ENCODE measurements around the gene TYROBP.

Gene TYROBP

DNA sequence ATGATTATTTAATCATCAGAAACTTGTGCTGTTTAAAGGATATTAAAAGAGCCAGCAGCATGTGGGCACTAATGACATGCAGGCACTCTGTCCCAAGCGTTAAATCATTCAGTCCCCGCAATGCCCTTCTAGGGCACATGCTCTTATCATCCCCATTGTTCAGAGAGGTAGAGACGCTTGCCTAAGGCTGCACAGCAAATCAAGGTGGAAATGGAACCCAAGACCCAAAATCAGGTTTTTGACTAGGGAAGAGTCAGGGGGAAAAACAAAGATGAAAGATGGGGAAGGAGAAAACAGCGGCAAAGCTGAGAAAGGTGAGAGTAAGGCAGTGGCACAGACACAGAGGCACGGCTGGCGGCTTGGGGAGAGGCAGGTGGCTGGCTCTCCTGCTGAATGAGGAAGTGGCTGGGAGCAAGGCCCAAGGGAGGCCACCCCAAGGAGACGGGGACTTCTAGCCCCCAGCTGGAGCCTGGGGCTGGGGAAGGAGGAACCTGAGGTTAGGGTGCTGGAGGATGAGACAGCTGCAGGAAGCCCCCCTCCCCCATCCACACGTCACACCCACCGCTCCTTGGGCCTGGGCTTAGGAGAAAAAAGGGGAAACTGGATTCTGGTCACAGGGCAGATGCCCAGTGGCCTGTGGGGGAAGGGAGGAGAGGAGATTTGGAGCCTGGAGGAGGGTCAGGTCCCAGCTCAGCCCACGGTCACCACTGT lies 1.0 kb upstream of the TYROBP start:
- no peak overlapping the region for H2BK12ac ChIP-seq (ENCODE audit: low read length)
- peak overlapping the region; percentile 77 for H2BK15ac ChIP-seq (ENCODE audit: low read length)
- H3K27ac ChIP-seq (replicated peaks; ENCODE audit: low read length): no peak overlapping the region
- peaks cover 5 to 12% of the 10 kb centered on the region in 2 donors for H3K4me1 ChIP-seq (ENCODE audit: control insufficient read depth in 2 of 2, insufficient read depth in 1 of 2, low read depth in 1 of 2, low read length in 2 of 2)
- peak overlapping the region; percentile 77 for H3K18ac ChIP-seq (ENCODE audit: low read length)
- no peak overlapping the region for H2AK5ac ChIP-seq (ENCODE audit: low read depth, low read length)
- H3K14ac ChIP-seq (ENCODE audit: low read length): no peak overlapping the region
- no peaks in the 10 kb centered on the region for H3K36me3 ChIP-seq (replicated peaks in 1 of 2; ENCODE audit: control insufficient read depth in 2 of 2, insufficient read depth in 2 of 2, low read length in 2 of 2)
- no peaks in the 10 kb centered on the region for H3K9me3 ChIP-seq (replicated peaks in 1 of 2; ENCODE audit: control insufficient read depth in 2 of 2, insufficient read depth in 1 of 2, low read depth in 1 of 2, low read length in 2 of 2)
- no peak for DNase-seq (ENCODE audit: low spot score)
- peak overlapping the region; percentile 56 for H2AFZ ChIP-seq (ENCODE audit: low read length)
- H2BK5ac ChIP-seq (ENCODE audit: low read length): no peak overlapping the region
- no peak overlapping the region for H3K23ac ChIP-seq (ENCODE audit: low read depth, low read length, poor library complexity)
- no peak overlapping the region for H3K9ac ChIP-seq (ENCODE audit: low read depth, low read length, poor library complexity)
- H3K4ac ChIP-seq (ENCODE audit: low read length): no peak overlapping the region
- no peak overlapping the region for H4K91ac ChIP-seq (ENCODE audit: low read depth, low read length, poor library complexity)
- no peaks in the 10 kb centered on the region for H3K79me1 ChIP-seq (ENCODE audit: low read depth, low read length)
- no peak overlapping the region for H2BK120ac ChIP-seq (ENCODE audit: low read depth, low read length)
- H3K27me3 ChIP-seq (ENCODE audit: control insufficient read depth in 3 of 3, insufficient read depth in 3 of 3, low read depth in 1 of 3, low read length in 3 of 3): peaks cover 0 to 10% (median 0%) of the 10 kb centered on the region in 3 experiments
- no peak overlapping the region for H3K4me3 ChIP-seq (ENCODE audit: low read length in 2 of 2)
- H3K4me2 ChIP-seq (ENCODE audit: insufficient read depth, low read length, poor library complexity, severe bottlenecking): no peak overlapping the region
- WGBS, 2 donors (ENCODE audit: extremely low coverage in 2 of 2, insufficient read length in 2 of 2, insufficient replicate concordance in 1 of 2): no CpG with 5 or more reads among the region's 10 CpGs
- no peak overlapping the region for H4K8ac ChIP-seq (ENCODE audit: low read depth, low read length)

DNA sequence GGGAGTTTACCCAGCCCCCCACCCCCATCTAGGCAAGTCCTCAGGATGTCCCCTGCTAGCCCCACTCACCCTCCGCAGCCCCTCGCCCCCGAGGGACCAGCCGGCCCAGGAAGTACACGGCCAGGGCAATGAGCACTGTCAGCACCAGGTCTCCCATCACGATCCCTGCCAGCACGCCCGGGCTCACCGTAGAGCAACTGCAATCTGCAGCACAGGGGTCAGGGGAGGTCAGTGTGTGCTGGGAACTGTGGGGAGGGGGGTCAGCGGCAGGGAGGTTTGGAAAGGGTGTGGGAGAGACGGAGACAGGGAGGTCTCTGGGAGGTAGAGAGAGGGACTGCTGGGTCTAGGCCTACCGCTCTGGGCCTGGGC lies 734 bp downstream of the TYROBP start:
- Histone ChIP-seq H3K18ac (ENCODE audit: low read length) (no peak overlapping the region), H2BK5ac (ENCODE audit: low read length) (peak overlapping the region; percentile 35), H3K27me3 (ENCODE audit: control insufficient read depth in 3 of 3, insufficient read depth in 3 of 3, low read depth in 1 of 3, low read length in 3 of 3) (peaks cover 0 to 28% (median 6%) of the 10 kb centered on the region in 3 experiments), H4K91ac (ENCODE audit: low read depth, low read length, poor library complexity) (no peak overlapping the region), H2BK12ac (ENCODE audit: low read length) (peak overlapping the region; percentile 7), H3K23ac (ENCODE audit: low read depth, low read length, poor library complexity) (no peak overlapping the region), H2AFZ (ENCODE audit: low read length) (peak overlapping the region; percentile 53), H2BK15ac (ENCODE audit: low read length) (peak overlapping the region; percentile 9), H3K4me3 (ENCODE audit: low read length in 2 of 2) (no peak overlapping the region), H3K9me3 (replicated peaks in 1 of 2; ENCODE audit: control insufficient read depth in 2 of 2, insufficient read depth in 1 of 2, low read depth in 1 of 2, low read length in 2 of 2) (no peaks in the 10 kb centered on the region), H3K9ac (ENCODE audit: low read depth, low read length, poor library complexity) (no peak overlapping the region), H2BK120ac (ENCODE audit: low read depth, low read length) (no peak overlapping the region), H3K4ac (ENCODE audit: low read length) (no peak overlapping the region), H3K27ac (replicated peaks; ENCODE audit: low read length) (no peak overlapping the region), H4K8ac (ENCODE audit: low read depth, low read length) (no peak overlapping the region), H3K4me1 (ENCODE audit: control insufficient read depth in 2 of 2, insufficient read depth in 1 of 2, low read depth in 1 of 2, low read length in 2 of 2) (peaks cover 12% of the 10 kb centered on the region in 2 donors), H3K4me2 (ENCODE audit: insufficient read depth, low read length, poor library complexity, severe bottlenecking) (no peak overlapping the region), H3K36me3 (replicated peaks in 1 of 2; ENCODE audit: control insufficient read depth in 2 of 2, insufficient read depth in 2 of 2, low read length in 2 of 2) (no peaks in the 10 kb centered on the region), H3K14ac (ENCODE audit: low read length) (no peak overlapping the region), H2AK5ac (ENCODE audit: low read depth, low read length) (no peak overlapping the region), H3K79me1 (ENCODE audit: low read depth, low read length) (no peaks in the 10 kb centered on the region)
- WGBS, 2 donors (ENCODE audit: extremely low coverage in 2 of 2, insufficient read length in 2 of 2, insufficient replicate concordance in 1 of 2): no CpG with 5 or more reads among the region's 12 CpGs
- DNase-seq (ENCODE audit: low spot score): no peak

DNA sequence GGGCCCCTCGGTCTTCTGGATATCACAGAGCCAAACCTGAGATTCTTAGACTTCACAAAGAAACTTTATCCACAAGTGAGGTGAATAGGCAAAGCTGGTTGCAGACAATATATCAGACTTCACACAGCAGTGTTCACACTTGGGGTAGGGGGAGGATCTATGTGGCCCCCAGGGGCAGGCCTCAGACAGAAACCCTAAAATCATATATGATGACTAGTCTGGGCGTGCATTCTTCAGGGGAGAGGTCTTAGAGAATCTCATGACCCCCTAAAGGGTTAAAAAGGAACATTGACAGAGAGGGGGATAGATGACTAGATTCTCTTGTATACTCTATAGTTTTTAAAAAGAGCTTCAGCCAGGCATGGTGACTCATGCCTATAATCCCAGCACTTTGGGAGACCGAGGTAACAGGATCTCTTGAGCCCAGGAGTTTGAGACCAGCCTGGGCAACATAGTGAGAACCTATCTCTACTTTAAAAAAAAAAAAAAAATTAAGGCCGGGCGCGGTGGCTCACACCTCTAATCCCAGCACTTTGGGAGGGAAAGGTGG lies 2.8 kb downstream of the TYROBP start:
- Histone ChIP-seq H2AK5ac (ENCODE audit: low read depth, low read length) (no peak overlapping the region), H2BK120ac (ENCODE audit: low read depth, low read length) (no peak overlapping the region), H3K27ac (replicated peaks; ENCODE audit: low read length) (no peak overlapping the region), H2BK15ac (ENCODE audit: low read length) (no peak overlapping the region), H4K91ac (ENCODE audit: low read depth, low read length, poor library complexity) (no peak overlapping the region), H3K36me3 (replicated peaks in 1 of 2; ENCODE audit: control insufficient read depth in 2 of 2, insufficient read depth in 2 of 2, low read length in 2 of 2) (no peaks in the 10 kb centered on the region), H3K27me3 (ENCODE audit: control insufficient read depth in 3 of 3, insufficient read depth in 3 of 3, low read depth in 1 of 3, low read length in 3 of 3) (peaks cover 0 to 43% (median 10%) of the 10 kb centered on the region in 3 experiments), H3K9ac (ENCODE audit: low read depth, low read length, poor library complexity) (no peak overlapping the region), H3K4me2 (ENCODE audit: insufficient read depth, low read length, poor library complexity, severe bottlenecking) (no peak overlapping the region), H2BK12ac (ENCODE audit: low read length) (no peak overlapping the region), H2BK5ac (ENCODE audit: low read length) (no peak overlapping the region), H3K9me3 (replicated peaks in 1 of 2; ENCODE audit: control insufficient read depth in 2 of 2, insufficient read depth in 1 of 2, low read depth in 1 of 2, low read length in 2 of 2) (no peaks in the 10 kb centered on the region), H2AFZ (ENCODE audit: low read length) (no peak overlapping the region), H4K8ac (ENCODE audit: low read depth, low read length) (no peak overlapping the region), H3K14ac (ENCODE audit: low read length) (no peak overlapping the region), H3K4me1 (ENCODE audit: control insufficient read depth in 2 of 2, insufficient read depth in 1 of 2, low read depth in 1 of 2, low read length in 2 of 2) (peaks cover 15% of the 10 kb centered on the region in 2 donors), H3K79me1 (ENCODE audit: low read depth, low read length) (peaks cover 1% of the 10 kb centered on the region), H3K23ac (ENCODE audit: low read depth, low read length, poor library complexity) (no peak overlapping the region), H3K4ac (ENCODE audit: low read length) (no peak overlapping the region), H3K18ac (ENCODE audit: low read length) (no peak overlapping the region), H3K4me3 (ENCODE audit: low read length in 2 of 2) (no peak overlapping the region)
- WGBS, 2 donors (ENCODE audit: extremely low coverage in 2 of 2, insufficient read length in 2 of 2, insufficient replicate concordance in 1 of 2): no CpG with 5 or more reads among the region's 6 CpGs
- no peak for DNase-seq (ENCODE audit: low spot score)

DNA sequence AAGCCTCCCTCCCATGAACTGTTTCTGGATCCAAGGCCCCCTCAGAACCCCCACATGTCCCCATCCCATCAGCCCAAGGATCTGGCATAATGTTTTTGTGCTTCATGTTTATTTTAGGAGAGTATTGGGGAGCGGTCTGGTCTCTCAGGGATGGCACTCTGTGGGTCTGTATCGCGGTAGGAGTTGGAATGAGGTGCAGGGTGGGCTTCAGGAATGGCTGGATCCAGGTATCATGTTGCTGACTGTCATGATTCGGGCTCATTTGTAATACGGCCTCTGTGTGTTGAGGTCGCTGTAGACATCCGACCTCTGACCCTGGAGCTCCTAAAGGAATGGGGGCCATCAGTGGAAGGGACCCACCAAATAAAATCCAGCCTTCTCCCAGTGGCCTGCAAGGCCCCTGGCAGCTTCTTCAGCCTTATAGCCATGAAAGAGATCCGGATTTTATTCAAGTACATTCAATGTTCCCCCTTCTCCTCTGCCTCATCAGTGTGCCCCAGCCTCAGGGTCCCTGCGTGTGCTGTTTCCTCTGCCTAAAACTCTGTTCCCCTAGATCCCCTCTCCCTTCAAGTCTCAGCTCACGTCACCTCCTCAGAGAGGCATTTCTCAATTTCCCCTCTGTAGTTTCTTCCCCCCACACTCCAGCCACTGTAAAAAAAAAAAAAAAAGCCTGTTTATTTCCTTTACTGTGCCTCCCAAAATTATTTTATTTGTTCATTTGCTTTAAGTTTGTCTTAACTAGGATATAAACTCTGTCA lies 3.6 kb downstream of the TYROBP start:
- no peak overlapping the region for H2BK5ac ChIP-seq (ENCODE audit: low read length)
- no peaks in the 10 kb centered on the region for H3K36me3 ChIP-seq (replicated peaks in 1 of 2; ENCODE audit: control insufficient read depth in 2 of 2, insufficient read depth in 2 of 2, low read length in 2 of 2)
- H3K4me2 ChIP-seq (ENCODE audit: insufficient read depth, low read length, poor library complexity, severe bottlenecking): no peak overlapping the region
- no peak overlapping the region for H2AK5ac ChIP-seq (ENCODE audit: low read depth, low read length)
- H3K79me1 ChIP-seq (ENCODE audit: low read depth, low read length): peaks cover 4% of the 10 kb centered on the region
- peak overlapping the region; percentile 20 for H2BK15ac ChIP-seq (ENCODE audit: low read length)
- WGBS, 2 donors (ENCODE audit: extremely low coverage in 2 of 2, insufficient read length in 2 of 2, insufficient replicate concordance in 1 of 2): no CpG with 5 or more reads among the region's 10 CpGs
- H4K8ac ChIP-seq (ENCODE audit: low read depth, low read length): no peak overlapping the region
- peaks cover 15 to 18% of the 10 kb centered on the region in 2 donors for H3K4me1 ChIP-seq (ENCODE audit: control insufficient read depth in 2 of 2, insufficient read depth in 1 of 2, low read depth in 1 of 2, low read length in 2 of 2)
- no peak overlapping the region for H4K91ac ChIP-seq (ENCODE audit: low read depth, low read length, poor library complexity)
- H2BK12ac ChIP-seq (ENCODE audit: low read length): no peak overlapping the region
- H3K23ac ChIP-seq (ENCODE audit: low read depth, low read length, poor library complexity): no peak overlapping the region
- no peak overlapping the region for H3K9ac ChIP-seq (ENCODE audit: low read depth, low read length, poor library complexity)
- no peak overlapping the region for H3K18ac ChIP-seq (ENCODE audit: low read length)
- no peak overlapping the region for H3K14ac ChIP-seq (ENCODE audit: low read length)
- H3K9me3 ChIP-seq (replicated peaks in 1 of 2; ENCODE audit: control insufficient read depth in 2 of 2, insufficient read depth in 1 of 2, low read depth in 1 of 2, low read length in 2 of 2): no peaks in the 10 kb centered on the region
- H3K4ac ChIP-seq (ENCODE audit: low read length): no peak overlapping the region
- DNase-seq (ENCODE audit: low spot score): no peak
- H2AFZ ChIP-seq (ENCODE audit: low read length): no peak overlapping the region
- no peak overlapping the region for H2BK120ac ChIP-seq (ENCODE audit: low read depth, low read length)
- H3K27ac ChIP-seq (replicated peaks; ENCODE audit: low read length): no peak overlapping the region
- H3K27me3 ChIP-seq (ENCODE audit: control insufficient read depth in 3 of 3, insufficient read depth in 3 of 3, low read depth in 1 of 3, low read length in 3 of 3): peaks cover 0 to 43% (median 10%) of the 10 kb centered on the region in 3 experiments
- no peak overlapping the region for H3K4me3 ChIP-seq (ENCODE audit: low read length in 2 of 2)
